NCI-H446 treated with DMSO at 0.1 percent for 48 hours (cell line): ENCODE measurements around the gene CHML.
"Not testable (repeated sequence)": the region's sequence is repeated elsewhere in the genome, so short reads cannot be mapped to it uniquely, and the experiment has no call there.

ENCODE experiments used
- DNase-seq: peaks from one replicate; lab custom pipeline; 2025; lab: John Stamatoyannopoulos, UW

Gene CHML

DNA sequence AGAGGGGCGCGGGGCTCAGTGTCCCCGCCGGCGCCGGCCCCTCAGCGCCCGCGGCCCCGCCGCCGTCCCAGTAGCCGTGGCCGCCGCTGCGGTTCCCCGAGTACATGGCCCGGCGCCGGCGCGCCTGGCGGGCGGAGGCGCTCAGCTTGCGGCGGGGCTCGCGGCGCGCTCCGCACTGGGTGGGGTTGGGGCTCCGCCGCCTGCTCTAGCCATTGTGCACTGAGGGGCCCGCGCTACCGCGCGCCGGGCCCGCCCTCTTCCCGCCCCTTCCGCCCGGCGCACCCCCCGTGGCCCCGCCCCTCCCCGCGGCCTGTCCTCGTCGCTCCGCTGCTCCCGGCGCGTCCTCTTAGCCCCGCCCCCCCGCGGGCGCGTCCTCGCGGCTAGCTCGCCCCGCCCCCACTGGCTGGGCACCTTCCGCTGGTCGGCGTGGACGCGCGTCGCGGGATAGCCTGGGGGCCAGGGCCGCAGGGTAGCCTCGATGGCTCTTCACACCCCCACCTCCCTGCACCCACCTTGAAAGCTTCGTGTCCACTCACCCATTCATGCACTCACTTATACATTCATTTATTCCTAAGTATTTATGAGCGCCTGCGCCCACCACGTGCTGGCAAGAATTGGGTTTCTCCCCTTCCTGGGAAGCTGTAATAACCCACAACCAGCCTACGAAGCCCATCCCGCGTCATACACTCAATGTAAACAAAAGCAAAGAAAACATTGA lies at the start of gene CHML, which contains the start of gene OPN3:
Gene CHML (minus strand): TSS at position 221 of the 718 bp plus-strand sequence. CDS start 4,603 bp downstream, outside the sequence.
Gene OPN3 (minus strand): TSS at position 221 of the 718 bp plus-strand sequence. CDS start 115 bp downstream, at position 106.
- peak; percentile 71 for DNase-seq

DNA sequence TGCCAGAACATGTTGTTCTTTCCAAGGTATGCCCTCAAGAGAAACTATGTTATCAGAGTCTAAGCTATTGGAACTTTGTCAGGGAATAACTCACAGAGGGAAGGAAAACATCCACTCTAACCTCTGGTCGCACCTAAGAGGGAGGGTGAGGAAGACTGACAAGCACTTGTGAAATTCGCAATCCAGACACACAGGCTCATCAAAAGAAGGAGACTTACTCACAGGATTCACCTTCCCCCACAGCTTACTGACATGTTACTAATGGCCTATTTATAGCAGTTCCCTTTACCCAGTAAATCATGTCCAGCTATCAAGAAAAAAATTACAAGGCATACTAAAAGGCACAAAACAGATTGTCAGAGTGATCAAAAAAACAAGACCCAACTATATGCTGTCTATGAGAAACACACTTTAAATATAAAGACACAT lies 48.8 kb upstream of the CHML start:
- no peak for DNase-seq

GRCh38 chr1:241684108-241684507 lies 43.9 kb upstream of the CHML start:
- DNase-seq, result no peak

DNA sequence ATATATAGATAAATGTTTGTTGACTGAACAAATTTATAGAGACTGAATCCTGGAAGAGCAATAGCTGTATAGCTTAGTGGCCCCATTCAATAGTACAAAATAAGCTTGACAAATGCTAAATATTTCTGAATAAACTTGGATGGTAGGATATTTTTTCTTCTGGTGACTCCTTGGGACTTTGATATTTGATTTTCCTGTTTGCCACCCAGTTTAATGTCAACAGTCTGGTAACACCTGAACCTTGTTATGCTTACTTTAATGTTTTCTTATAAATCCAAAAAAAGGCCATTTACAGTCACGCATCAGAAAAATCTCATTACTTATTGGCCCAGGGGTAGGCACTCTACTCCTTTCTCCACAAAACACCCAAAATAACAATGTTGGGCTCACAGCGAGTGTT lies 42.8 kb upstream of the CHML start:
- DNase-seq, result no peak

GRCh38 chr1:241681861-241682448 lies 41.8 kb upstream of the CHML start:
- not testable (repeated sequence) for DNase-seq

GRCh38 chr1:241679961-241680360 lies 39.8 kb upstream of the CHML start:
- no peak for DNase-seq

- DNase-seq, result no peak
These were observed 39.2 kb upstream of the CHML start for GRCh38 chr1:241679404-241679803.

DNA sequence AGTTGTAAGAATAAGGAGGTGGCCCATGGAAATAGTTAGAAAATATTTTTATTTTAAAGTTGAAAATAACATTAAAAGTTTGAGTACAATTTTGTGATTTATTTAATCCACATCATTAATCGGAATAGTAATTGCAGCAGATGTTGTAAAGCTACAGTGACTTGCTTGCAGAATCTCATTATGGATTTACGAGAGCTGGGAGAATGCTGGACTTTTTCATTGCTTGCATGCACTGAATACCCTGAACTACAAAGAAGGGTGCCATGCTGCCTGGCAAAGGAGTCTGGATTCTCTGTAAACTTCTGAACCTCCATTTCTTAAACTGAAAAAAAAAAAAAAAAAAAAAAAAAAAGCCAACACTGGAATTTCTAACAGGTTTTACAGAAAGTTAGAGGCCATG lies 38.4 kb upstream of the CHML start:
- DNase-seq, result no peak

GRCh38 chr1:241677201-241677600 lies 37.0 kb upstream of the CHML start:
- no peak for DNase-seq

GRCh38 chr1:241675983-241676382 lies 35.8 kb upstream of the CHML start:
- DNase-seq, result no peak

DNA sequence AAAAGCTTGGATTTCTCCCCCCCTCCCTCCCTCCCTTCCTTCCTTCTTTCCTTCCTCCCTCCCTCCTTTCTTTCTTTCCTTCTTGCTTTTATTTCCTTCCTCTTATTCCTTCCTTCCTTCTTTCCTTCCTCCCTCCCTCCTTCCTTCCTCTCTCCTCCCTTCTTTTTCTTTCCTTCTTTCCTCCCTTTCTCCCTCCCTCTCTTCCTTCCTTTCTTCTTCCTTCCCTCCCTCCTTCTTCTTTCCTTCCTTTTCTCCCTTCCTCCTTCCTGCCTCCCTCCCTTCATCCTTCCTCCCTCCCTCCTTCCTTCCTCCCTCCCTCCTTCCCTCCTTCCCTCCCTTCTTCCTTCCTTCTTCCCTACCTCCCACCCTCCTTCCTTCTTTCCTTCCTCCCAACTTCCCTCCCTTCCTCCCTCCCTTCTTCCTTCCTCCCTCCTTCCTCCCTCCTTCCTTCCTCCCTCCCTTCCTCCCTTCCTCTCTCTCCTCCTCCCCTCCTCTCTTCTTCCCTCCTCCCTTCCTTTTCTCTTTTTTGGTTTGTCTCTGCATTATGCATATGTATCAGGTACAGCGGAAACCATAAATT lies 34.7 kb upstream of the CHML start:
- no peak for DNase-seq

GRCh38 chr1:241672301-241672700 lies 32.1 kb upstream of the CHML start:
- no peak for DNase-seq

DNA sequence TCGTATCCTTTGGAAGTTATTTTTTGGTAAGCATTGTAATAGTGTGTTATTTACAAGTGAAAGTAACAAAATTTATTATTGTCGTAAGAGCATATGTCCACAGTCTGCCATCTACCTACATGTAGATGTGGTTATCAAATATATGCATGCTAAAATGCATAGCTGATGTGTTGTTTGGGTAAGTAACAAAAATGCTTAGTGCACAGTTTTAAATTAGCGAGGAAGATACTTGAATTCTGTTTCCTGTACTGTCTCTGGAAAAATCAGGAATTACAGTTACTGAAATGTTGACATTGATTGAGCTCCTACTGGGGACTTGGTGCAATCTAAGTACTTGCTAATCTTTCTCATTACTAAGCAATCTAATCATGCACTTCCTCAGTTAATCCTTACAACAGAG lies 26.2 kb upstream of the CHML start:
- no peak for DNase-seq

DNA sequence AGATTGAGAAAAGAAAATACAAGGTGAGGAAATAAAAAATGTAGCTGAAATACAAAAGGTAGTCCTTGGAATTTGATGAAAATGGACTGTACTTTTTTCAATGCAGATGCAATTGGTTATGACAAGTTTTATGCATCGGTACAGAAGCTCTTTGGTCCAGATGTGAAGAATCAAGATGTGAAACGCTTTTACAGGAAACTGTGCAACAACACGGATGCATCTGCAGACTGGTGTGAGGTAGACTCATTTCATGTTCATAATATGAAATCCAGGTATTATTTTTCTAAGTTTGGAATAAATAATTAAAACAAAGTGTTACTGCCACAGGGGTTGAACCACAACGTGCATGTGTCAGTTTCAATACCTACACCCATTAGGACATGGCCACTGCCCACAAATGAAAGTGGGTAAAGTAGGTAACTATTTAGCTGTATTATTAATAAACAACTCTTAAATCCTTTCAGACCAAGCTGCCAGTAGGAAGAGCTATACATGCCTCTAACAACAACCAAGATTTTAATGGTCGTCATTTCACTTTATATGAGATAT lies 20.3 kb upstream of the CHML start:
- DNase-seq, result no peak

GRCh38 chr1:241659016-241659415 lies 18.8 kb upstream of the CHML start:
- DNase-seq, result not testable (repeated sequence)

DNA sequence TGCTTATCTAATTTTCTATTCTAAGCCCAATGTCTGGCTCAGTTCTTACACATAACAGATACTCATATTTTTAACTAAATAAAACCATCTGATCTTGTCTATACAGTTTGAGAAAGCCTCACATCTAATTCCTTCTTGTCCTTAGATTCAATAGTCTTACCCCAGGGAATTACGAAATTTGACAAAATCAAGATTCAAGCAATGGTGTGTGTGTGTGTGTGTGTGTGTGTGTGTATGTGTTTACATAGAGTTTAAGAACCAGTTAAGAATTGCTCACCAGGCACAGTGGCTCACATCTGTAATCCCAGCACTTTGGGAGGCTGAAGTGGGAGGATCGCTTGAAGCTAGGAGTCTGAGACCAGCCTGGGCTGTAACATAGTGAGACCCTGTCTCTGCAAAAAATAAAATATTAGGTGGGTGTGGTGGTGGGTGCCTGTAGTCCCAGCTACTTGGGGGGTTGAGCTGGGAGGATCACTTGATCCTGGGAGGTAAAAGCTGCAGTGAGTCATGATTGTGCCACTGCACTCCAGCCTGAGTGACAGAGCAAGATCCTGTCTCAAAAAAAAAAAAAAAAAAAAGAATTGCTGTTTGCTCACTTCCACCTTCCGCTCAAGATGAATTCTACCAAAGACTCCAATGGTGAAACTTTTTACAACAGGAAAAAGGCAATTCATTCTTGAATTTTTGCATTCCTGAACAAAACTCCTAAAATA lies 18.1 kb upstream of the CHML start:
- no peak for DNase-seq

DNA sequence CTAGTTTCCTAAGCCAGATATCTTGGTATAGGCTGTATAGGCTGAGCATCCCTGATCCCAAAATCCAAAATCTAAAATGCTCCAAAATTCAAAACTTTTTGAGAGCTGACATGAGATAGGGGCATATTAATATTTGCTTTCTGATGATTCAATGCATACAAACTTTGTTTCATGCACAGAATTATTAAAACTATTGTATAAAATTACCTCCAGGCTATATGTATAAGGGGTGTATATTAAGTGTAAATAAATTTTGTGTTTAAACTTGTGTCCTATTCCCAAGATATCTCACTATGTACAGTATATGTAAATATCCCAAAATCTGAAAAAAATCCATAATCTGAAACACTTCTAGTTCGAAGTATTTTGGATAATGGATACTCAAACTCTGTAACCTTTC lies 14.5 kb upstream of the CHML start:
- DNase-seq, result no peak

GRCh38 chr1:241654019-241654418 lies 13.8 kb upstream of the CHML start:
- no peak for DNase-seq

GRCh38 chr1:241652012-241652411 lies 11.8 kb upstream of the CHML start, which contains the start of gene WDR64:
Gene WDR64, plus strand, starts transcription at chr1:241652281. Its CDS starts 204 bp downstream, at chr1:241652485.
- no peak for DNase-seq

DNA sequence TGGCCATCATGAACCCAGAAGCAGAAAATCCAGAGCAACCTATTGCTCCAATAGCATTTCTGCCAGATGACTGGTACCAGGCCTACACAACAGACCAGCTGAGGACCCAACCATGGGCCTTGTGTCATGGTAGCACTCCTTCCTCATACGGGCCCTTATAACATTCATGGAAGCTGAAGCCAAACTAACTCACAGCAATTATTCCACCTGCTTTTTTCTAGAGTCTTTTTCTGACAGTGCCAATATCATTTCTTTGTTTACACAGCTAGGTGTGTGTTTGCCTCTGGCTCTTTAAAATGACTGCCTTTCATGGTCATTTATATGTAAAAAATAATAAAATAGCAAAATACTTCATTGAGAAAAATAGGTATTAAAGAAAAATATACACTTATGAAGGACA lies 8.0 kb upstream of the CHML start:
- no peak for DNase-seq

DNA sequence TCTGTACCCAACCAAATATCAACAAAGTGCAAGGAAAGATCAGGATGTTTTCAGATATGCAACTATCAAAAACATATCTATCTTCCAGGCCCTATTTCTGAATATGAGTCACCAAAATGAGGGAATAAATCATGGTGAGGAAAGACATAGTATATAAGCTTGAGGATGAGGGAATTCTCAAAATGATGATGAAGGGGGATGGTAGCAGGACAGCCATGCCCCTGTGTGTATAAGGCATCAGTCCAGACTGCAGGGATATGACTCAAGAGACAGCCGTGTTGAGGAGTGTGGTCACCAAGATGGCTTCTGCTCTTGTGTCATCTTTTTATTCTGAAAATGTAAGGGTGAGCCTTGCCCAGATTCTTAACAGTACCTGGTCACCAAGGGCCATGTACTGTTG lies 7.5 kb upstream of the CHML start:
- no peak for DNase-seq

DNA sequence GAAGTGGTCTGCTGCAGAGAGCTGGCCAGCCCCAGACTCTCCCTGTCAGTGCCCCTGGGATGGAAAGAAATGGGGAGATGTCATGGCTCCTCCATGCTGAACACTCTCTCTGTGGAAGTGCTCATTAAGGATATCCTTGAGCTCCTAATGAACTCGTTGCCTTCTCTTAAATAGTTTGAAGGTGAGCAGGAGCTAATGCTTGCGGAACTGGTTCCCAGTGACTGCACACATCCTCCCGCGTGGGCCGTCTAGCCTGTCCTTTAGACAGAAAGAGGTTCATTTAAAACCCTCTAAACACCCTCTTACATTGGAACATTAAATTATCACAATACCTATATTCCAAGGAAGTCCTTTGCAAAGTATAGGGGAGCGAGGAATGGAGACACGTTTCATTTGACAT lies 6.0 kb upstream of the CHML start:
- no peak for DNase-seq
